Keratinocyte (primary cell): Measurements from ENCODE around the gene GRM7.

ENCODE experiments used
- EZH2 ChIP-seq: IDR thresholded peaks from one replicate; pipeline ENCODE4 v1.6.1; 2012; ENCODE audit warnings: inconsistent platforms, mild to moderate bottlenecking, low read length, moderate library complexity
- TF ChIP-seq, protein P1 (sequence below), 3 experiments: IDR thresholded peaks in 1 of 3; conservative IDR thresholded peaks in 1 of 3; optimal IDR thresholded peaks in 1 of 3; 2 replicates in 2 of 3; 3 replicates in 1 of 3; pipeline versions ENCODE3 to v1.5.1; 2011; ENCODE audit warnings: low read length in 3 of 3, mild to moderate bottlenecking in 3 of 3, moderate library complexity in 2 of 3, control low read depth in 1 of 3, inconsistent platforms in 1 of 3; ENCODE audit not compliant: insufficient read depth in 2 of 3; ENCODE audit errors: extremely low read depth in 1 of 3

DNA sequence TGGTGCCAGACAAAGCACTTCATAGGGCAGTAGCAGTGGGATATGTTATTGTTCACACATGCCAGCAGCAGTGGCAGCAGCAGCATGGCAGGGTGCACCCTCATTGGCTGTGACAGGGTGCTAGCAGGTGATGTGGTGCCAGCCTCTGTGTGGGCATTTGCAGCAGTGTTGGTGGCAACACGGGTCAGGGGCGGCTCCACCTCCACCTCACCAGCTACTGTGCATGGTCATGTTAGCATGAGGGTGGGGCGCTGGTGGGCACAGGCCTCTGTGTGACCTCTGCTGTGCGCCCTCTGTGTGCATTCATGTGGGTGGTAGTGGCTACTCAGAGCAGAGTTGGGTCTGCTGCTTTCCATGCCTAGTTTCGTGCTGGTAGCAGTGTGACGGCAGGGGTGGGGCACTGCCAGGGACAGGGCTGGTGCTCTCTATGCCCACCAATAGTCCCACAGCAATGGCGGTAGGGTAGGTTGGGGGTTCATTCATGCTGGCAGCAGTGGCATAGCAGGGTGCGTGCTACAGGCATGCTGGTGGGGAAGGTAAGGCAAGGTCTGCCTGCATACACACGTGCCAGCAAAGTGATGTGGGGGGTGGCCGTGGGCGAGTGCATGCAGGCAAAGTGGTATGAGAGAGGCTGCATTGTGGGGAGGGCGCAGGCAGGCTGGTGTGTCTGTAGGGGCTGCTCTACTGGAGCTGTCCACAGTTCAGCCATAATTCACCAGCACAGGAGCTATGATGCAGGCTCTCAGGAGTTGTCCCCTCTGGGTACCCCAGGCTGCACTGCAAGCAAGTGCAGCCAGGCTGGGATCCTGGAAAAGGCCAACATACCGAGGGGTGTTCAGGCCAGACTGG lies 402.7 kb downstream of the GRM7 start:
- TF ChIP-seq, protein P1, sequence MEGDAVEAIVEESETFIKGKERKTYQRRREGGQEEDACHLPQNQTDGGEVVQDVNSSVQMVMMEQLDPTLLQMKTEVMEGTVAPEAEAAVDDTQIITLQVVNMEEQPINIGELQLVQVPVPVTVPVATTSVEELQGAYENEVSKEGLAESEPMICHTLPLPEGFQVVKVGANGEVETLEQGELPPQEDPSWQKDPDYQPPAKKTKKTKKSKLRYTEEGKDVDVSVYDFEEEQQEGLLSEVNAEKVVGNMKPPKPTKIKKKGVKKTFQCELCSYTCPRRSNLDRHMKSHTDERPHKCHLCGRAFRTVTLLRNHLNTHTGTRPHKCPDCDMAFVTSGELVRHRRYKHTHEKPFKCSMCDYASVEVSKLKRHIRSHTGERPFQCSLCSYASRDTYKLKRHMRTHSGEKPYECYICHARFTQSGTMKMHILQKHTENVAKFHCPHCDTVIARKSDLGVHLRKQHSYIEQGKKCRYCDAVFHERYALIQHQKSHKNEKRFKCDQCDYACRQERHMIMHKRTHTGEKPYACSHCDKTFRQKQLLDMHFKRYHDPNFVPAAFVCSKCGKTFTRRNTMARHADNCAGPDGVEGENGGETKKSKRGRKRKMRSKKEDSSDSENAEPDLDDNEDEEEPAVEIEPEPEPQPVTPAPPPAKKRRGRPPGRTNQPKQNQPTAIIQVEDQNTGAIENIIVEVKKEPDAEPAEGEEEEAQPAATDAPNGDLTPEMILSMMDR (optimal IDR thresholded peaks at IDR 0.05 in 1 of 3, IDR thresholded peaks at IDR 0.05 in 1 of 3, conservative IDR thresholded peaks at IDR 0.05 in 1 of 3; ENCODE audit: extremely low read depth in 1 of 3, insufficient read depth in 2 of 3, low read length in 3 of 3) = no peak
- no peak for TF ChIP-seq EZH2
